ENCODE results near the gene TPO.
A peak's percentile ranks its signal among the peaks of the same experiment; 100 is the strongest.
"Not testable (repeated sequence)": the region's sequence is repeated elsewhere in the genome, so short reads cannot be mapped to it uniquely, and the experiment has no call there.

TPO gene

DNA sequence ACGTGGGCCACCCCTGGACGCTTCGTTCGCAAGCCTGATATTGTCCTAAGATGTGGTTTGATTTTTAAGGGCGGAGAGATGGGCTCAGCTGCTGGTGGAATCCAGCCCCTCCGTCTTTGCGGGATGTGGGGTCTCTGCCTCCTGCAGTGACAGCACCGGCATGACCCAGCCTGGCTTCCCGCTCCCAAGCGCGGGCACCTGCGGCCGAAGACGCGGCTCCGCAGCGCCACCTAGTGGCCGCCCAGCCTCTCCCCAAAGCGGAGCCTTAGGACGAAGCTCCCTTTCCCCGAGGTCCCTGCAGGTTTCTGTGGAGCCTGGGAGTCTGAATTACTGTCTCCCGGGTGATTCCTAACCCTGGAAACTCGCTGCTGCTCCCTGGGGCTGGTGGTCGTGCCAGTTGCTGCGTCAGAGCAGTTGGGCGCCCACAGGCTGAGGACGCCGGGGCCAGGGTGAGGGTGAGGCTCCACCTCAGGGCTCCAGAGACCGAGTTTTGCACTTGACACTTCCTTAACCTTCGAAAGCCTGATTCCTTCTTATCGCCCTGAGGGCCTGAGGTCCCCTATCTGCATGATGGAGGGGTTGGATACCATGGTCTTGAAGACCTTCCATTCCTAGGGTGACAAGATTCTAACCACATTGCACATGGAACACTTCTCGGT, 137.5 kb downstream of the TPO start:
- peak in 1 of 2 donors; percentile 41 for DNase-seq (ENCODE audit: low read depth in 2 of 2, low spot score in 1 of 2)

DNA sequence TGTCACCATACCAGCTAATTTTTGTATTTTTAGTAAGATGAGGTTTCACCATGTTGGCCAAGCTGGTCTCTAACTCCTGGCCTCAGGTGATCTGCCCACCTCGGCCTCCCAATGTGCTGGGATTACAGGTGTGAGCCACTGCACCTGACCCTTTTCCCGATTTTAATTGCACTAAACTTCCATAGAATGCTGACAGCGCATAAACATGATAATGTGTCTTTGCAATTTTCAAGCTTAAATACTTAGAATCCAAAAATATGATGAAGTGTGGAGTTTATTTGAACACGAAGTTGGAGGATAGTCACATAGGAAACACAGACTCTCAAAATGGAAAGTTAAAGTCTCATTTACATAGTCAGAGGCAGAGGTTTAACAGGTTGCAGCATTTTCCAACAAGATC, 138.6 kb downstream of the TPO start:
- DNase-seq (ENCODE audit: low read depth in 2 of 2, low spot score in 1 of 2), result no peak

DNA sequence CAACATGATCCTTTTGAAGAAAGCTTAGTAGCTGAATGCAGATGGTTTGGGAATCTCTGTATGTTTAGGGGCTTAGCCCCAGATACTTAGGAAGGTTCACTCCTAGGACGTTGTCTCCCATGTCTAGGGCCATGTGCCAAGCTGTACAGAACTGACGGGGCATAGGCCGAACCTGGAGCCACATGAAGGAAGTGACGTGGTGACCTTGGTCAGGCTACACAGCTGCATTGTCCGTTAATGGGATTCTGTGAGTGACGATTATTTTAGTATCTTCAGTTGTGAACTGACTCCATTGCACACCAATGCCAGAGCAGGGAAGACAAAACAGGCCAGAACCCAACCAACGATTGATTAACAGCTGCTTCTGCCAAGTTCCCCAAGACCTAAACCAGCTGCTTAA, 139.3 kb downstream of the TPO start:
- no peak for DNase-seq (ENCODE audit: low read depth in 2 of 2, low spot score in 1 of 2)

DNA sequence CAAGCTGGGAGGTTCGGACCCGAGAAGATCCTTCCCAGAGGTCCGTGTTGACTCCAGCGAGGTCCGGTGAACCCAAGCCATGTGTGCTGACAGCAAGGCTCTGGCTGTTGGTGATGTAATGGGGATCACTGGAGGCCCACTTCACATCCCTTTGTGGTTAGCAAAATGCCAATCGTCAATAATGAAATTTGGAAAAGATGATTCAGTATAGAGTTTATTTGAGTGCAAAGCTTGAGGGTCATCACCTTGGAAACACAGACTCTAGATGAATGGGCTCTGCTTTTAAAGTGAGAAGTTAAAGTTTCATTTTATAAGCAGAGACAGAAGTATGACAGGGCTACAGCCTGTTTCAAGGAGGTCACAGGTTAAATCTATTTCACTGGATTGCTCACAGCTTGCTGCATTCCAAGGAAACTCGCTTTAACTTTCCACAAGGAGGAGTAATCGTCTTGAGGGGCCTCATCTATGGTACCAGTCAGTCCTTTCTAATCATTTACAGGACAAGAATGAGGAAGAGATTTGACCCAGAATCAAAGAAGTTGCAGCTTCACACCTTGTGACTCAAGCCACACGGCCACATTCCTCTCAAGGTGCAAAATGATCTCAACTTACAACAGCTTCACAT, 140.5 kb downstream of the TPO start:
- DNase-seq (ENCODE audit: low read depth in 2 of 2, low spot score in 1 of 2), result no peak

DNA sequence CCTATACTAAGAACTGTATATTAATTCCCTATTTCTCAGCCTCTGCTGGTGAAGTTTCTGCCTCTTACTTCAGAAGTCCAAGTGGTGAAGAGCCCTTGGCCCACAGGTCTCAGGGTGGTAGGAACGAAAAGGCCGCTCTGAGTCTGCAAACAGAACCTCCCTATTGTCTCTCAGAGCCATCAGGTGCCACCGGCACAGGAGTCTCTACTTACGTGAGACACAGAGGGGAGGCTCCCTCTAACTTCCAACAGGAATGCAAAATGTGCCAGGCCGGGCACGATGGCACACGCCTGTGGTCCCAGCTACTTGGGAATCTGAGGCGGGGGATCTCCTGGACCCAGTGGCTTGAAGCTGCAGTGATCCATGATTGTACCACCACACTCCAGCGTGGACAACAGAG, 143.0 kb downstream of the TPO start:
- DNase-seq (ENCODE audit: low read depth in 2 of 2, low spot score in 1 of 2), result no peak

DNA sequence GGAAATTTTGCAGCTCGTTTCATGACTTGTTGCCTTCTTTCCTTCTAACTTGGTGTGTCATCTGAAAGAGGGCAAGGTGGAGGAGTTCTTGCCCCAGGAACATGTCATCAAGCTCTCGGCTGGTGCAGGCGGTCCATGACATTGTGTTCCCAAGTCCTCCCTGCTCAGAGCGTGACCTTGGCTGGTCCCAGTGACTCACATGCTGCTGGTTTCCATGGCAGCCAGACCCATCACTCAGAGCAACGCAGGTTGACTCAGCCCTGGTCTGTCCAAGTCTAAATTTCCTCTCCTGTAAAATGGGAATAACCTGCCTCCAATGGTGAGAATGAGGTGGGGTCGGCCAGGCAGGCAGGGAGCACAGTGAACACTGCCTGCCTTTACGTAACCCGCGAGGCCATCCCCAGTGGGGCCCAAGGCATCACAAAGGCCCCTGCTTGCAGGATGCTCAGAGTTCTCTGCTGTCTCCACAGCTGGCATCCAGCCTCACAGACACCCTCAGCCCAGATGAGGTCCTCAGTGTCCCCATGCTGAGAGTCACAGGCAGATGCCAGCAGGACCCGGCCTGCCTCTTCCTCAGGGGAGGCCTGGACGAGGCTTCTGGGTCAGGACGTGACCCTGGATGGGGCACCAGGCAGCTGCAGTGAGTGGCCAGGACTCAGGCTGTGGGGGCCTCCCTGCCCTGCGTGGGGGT, 143.7 kb downstream of the TPO start:
- no peak for DNase-seq (ENCODE audit: low read depth in 2 of 2, low spot score in 1 of 2)

DNA sequence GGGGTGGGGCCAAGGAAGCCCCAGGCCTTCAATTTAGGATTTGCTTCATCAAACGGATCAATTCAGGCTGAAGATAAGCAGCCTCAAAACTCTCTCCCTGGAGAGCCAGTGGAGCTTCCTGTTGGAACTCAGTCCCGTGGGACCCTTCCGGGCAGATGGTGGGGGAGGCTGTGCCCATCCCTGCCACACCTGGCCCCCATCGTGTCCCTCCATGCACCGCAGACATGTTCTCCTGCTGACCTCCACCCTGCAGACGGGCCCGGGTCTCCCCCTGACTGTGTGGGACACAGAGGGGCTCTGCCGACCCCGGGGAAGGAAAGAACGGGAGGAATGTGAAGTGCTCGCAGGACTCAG, 144.2 kb downstream of the TPO start:
- no peak for DNase-seq (ENCODE audit: low read depth in 2 of 2, low spot score in 1 of 2)

DNA sequence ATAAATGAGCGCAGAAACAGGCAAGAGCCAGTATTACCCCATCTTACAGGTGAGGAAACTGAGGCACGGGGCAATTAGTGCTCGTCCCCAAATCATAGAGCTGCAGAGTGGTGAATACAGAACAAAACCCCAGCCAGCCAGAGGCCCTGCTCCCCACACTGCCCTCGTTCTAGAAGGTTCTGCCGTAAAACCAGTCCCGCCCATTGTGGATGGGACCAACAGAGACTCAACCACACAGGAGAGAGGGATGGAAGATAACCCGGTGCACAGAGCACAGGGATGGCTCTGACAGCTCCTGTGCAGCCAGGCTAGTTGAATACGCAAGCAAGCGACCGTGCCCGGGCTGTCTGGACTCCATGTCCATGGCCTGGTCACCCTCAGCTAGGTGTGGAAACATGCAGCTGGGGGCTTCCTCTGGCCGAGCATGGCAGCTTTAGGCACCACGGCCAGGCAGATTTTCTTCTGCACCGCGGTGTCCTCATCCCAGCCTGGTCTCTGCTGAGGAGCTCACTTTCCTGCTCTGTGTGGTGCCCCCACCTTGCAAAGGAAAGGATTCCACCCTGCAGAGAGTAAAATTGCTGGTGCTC, 146.4 kb downstream of the TPO start:
- no peak for DNase-seq (ENCODE audit: low read depth in 2 of 2, low spot score in 1 of 2)

DNA sequence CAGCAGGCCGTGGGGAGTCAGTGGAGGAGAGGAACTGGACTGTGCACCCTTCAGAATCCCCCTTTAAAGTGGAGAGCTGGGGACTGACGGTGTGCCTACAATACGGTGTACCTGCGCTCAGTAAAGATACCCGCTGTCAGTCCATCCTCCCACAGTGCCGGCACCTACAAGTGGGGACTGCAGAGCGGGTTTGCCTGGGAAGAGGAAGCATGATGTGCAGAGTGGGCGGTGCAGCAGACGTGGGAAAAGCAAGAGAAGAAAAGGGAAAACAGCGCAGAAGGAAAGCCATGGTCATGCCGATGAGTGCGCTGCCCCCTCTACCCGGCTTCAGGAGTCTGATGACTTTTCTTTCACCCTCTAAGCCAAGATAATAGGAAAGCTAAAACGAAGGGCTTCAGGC, 148.0 kb downstream of the TPO start:
- no peak for DNase-seq (ENCODE audit: low read depth in 2 of 2, low spot score in 1 of 2)

DNA sequence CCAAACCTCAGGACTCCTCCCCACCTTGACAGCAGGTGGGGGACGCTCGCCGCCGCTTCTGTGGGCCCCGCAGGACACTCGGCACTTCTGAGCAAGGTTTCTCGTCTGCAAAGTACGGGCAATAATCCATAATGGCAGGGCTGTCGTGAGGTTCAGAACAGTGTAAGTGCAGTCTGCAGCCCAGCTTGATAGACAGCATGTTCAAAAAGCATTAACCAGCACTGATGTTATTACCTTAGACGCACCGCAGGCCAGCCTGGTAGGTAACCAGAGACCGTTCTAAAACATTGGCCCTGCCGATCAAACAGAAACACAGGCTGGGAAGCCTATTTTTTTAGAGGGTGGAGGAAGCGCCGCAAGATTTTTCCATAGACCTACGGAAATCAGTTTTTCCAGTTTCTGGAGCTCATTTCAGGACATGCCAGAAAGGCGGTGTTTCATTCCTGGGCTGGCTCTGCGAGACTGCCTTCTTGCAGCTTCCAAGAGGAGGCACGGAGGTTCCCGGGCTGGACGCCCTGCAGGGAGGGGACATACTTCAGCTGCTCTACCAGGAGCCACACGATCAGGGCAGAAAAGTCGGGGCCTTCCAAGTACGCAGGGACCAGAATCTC, 148.7 kb downstream of the TPO start:
- DNase-seq (ENCODE audit: low read depth in 2 of 2, low spot score in 1 of 2), result no peak

DNA sequence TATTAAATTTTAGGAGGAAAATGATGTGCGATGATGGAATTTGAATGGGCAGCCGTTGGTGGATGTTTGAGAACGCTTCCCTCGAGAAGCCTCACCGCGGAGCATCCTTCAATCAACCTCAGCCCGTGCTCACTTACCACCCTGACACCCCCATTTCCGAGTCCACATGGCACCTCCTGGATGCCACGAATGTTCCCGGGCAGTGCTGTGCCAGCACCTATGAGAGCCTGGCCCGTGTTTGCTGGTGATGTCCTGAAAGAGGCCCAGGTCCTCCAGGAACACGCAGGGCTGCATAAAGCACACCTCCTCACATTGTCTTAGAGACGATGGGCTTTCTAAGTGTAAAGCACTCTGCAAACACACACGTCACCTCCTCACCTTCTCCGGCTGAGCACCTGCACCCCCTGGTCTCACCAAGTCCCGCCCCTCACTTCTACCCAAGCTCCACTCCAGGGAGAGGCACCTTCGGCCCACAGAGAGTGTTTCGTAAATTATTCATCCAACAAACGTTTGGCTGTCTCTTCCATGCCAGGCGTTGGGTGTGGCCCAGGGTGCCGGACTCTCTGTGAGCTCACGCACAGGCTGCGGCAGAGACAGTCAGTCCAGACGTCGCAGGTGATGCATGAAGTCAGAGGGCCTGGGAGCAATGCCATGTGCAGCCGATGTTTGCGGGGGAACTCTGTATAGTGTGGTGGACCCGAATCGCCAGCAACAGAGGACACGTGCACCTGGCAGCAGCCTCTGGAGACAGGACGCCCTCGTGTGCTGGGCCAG, 150.0 kb downstream of the TPO start:
- DNase-seq (ENCODE audit: low read depth in 2 of 2, low spot score in 1 of 2), result no peak

DNA sequence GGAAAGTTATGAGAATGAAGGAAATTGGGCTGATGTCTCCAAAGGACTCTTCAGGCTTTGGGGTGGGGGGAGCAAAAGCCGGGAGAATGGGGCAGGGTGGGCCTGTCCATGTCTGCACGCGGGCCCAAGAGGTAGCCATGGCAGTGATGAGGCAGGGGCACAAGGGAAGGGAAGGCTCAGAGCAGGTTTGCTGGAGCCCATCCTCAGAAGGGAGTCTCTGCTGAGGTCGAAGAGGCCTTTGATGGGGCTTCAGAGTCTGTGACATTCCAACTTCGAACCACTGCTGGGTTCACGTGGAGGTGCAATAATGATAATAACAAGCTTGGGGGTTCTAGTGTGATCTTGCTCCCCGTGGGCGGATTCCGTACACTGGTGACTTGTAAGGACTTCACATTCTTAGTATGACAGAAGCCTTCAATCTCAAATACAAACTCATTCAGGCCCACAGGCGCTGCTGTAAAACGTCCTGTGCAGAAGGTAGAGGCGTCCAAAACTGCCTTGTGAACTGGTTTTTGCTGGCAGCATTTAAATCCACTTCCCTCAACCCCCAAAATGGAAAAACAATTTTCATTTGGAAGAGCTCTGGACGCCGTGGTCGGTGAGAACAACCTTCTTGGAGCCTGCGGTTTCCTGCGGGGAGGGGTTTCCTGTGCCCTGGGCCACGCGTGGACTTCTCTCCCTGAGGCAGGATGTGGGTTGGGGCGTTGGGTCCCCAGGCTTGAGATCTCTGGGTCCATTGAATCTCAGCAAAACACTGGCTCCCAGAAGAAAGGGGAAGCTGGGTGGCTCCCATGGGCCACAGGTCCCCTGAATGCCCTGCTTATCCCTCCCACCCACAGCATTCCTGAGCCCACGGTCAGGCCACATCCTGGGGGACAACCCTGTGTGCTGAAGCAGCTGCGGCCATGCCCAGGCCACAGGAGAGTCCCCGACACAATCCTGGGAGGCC, 151.0 kb downstream of the TPO start:
- DNase-seq (ENCODE audit: low read depth in 2 of 2, low spot score in 1 of 2), result no peak

DNA sequence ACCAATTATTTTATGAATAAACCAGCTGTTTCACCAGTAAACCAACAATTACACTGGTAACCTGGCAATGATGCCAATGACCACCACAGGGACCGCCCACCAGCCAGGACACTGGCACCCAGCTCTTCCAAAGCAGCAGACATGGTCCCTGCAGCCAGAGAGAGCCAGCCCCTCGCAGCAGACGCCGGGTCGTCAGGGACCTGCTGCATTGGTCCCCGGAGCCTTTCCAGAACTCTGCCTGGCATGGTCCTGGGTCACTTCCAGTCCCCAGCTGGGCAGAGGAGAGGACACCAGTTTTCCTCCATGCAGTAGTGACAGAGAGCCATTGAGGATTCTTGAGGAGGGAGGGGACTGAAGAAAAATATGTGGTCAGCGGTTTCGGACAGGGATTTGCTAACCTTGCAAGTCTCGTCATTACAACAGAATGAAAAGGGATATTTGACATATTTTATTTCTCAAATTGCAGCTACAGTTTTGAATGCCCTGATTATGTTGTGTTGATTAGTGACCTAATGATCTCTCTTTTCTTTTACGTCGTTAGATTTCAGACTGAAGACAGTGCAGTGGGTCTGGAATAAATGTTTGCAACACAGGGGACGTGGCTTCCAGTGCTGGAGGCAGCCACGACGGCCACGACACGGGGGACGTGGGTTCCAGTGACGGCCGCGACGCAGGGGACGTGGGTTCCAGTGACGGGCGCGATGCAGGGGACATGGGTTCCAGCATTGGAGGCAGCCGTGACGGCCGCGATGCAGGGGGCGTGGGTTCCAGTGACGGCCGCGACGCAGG, 154.5 kb downstream of the TPO start:
- no peak for DNase-seq (ENCODE audit: low read depth in 2 of 2, low spot score in 1 of 2)

DNA sequence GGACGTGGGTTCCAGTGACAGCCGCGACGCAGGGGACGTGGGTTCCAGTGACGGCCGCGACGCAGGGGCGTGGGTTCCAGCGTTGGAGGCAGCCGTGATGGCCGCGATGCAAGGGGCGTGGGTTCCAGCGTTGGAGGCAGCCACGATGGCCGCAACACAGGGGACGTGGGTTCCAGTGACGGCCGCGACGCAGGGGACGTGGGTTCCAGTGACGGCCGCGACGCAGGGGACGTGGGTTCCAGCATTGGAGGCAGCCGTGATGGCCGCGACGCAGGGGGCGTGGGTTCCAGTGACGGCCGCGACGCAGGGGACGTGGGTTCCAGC, 155.0 kb downstream of the TPO start:
- not testable (repeated sequence) for DNase-seq (ENCODE audit: low read depth in 2 of 2, low spot score in 1 of 2)

DNA sequence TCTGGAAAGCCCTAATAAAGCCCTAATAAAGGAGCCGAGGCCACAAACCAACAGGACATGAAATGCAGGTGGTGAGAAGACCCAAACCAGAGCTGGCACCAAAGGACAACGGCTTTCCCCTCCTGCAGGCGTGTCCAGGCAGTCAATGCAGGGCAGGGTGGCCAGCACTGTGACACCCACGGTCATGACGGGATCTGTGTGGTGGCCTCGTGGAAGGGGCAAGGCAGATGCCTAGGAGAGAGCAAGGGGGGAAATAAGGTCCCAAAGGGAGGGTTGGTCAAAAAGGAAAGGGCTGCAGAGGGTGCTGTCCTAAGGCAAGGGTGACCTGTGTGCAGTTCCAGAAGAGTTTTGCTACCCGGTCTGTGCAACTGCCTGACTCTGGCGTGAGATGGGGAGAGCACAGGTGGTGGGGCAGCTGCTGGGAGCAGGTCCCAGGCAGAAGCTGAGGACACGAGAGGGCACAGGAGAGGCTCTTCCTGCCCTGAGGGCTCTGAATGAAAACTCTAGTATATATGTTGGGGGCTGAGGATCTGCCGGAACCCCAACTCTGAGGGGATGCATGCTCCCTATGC, 156.7 kb downstream of the TPO start:
- DNase-seq (ENCODE audit: low read depth in 2 of 2, low spot score in 1 of 2), result no peak

DNA sequence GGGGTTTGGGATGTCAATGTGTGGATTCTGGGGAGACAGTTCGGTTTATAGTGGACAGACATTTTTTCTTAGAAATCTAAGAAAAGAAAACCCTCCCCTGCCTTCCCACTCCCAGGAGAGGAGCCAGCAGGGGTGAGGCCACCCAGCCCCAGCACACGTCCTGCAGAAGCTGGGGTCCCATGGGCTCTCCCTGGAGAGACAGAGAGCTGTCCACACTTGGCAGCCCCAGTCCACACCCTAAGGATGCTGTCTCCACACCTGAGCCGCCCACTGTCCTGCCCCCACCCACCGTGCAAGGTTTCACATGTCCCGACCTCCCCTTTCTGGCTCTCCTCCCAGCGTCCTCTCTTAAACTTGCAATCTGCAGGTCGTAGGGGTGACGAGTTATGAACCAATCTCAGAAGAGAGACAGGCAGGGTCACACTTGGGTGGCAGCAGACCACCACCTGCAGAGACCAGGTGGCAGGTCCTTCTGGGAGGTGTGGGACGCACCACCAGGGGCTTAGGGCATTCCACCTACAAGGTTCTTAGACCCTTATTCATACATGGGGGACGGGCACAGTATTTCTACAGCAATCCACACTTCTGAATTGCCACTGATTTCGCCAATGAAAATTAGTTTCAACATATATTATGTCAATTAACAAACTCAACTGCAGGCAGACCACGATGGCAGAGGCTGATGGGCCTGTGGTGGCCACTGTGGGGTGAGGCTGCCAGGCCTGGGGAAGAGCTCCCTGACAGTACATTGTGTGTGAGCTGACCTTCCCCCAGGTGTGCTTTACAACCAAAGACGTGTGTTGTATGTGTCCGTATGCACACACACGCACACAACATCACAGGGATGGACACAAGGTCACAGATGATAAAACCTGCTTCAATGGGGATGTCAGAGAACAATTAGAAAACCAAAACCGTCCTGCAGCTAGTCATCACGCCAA, 158.5 kb downstream of the TPO start:
- no peak for DNase-seq (ENCODE audit: low read depth in 2 of 2, low spot score in 1 of 2)

DNA sequence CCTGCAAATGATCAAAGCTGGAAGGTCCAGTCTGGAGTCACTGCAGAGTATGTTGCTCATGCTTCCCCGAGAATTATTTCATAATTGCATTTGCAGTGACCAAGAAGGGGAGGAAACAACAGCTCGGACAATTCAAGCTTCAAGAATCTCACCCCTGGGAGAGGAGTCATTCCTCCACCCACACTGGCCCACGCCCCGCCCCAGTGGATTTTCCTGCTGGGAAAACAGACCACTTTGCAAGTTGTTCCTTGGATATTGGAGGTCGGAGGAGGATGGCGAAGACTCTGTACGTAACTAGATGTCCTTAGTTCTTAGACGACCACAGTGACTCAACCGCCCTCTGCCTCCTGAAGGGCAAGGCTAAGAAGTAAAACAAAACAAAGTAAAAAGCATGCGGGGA, 159.4 kb downstream of the TPO start:
- DNase-seq (ENCODE audit: low read depth in 2 of 2, low spot score in 1 of 2), result no peak

DNA sequence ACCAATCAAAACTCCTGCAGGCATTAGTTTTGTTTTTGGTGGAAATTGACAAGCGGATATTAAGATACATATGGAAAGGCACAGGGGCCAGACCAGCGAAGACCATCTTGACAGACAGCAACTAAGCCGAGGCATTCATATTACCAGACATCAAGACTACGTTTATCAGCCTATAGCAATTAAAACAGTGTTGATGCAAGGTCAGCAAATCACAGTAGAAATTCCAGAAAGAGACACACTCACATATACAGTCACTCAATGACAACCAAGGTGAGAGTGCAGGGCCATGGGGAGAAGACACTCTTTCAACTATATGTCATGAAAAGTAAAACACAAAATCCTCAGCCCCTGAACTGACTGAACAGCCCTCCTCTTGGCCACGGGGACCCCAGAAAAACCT, 164.6 kb downstream of the TPO start:
- no peak for DNase-seq (ENCODE audit: low read depth in 2 of 2, low spot score in 1 of 2)
